Measurements from ENCODE around the gene SLC6A11. TPM values are rescaled to one million over a fixed set of nuclear protein-coding genes. Genes with fewer than 3 reads are reported as not detected.

The SLC6A11 gene
- total RNA-seq, 2 experiments from 2014 or later: not detected

DNA sequence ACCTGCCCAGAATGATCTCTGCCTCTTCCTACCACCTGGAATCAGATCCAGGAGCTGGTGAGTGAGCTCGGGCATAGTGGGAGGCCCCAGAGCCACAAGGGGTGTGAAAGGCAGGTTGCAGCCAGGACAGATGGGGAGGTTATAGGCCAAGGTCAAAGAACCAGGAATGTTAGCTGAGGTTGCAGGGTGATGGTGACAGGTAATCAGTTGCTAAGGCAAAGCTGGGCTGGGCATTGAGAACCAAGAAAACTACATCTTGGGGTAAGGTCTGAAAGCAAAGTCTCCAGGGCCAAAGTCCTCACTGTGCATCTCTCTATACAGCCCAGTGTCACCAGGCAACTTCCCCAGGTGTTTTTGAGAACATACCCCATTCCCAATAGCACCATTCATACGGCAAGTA is 38.4 kb upstream of the SLC6A11 start:
- ChIA-PET CTCF (ENCODE audit: unreplicated experiment) (no interaction called here), POLR2A (no interaction called here)
- DNase-seq (ENCODE audit: low spot score): no peak
- no peak overlapping the region for H3K4me3 ChIP-seq (ENCODE audit: low read depth, low read length, poor library complexity, severe bottlenecking)
- TF ChIP-seq EZH2phosphoT487 (IDR thresholded peaks at IDR 0.05; ENCODE audit: borderline replicate concordance, low read depth, low read length): no peak
- TF ChIP-seq, protein P1, sequence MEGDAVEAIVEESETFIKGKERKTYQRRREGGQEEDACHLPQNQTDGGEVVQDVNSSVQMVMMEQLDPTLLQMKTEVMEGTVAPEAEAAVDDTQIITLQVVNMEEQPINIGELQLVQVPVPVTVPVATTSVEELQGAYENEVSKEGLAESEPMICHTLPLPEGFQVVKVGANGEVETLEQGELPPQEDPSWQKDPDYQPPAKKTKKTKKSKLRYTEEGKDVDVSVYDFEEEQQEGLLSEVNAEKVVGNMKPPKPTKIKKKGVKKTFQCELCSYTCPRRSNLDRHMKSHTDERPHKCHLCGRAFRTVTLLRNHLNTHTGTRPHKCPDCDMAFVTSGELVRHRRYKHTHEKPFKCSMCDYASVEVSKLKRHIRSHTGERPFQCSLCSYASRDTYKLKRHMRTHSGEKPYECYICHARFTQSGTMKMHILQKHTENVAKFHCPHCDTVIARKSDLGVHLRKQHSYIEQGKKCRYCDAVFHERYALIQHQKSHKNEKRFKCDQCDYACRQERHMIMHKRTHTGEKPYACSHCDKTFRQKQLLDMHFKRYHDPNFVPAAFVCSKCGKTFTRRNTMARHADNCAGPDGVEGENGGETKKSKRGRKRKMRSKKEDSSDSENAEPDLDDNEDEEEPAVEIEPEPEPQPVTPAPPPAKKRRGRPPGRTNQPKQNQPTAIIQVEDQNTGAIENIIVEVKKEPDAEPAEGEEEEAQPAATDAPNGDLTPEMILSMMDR (conservative IDR thresholded peaks at IDR 0.05; ENCODE audit: low read length): no peak
- H3K27ac ChIP-seq (ENCODE audit: low read depth, low read length, poor library complexity, severe bottlenecking): no peak overlapping the region
- no peaks in the 10 kb centered on the region for H3K4me1 ChIP-seq (ENCODE audit: insufficient read depth, low read length, poor library complexity, severe bottlenecking)
- H3K4me2 ChIP-seq (ENCODE audit: low read length): no peak overlapping the region
- no peaks in the 10 kb centered on the region for H3K36me3 ChIP-seq (ENCODE audit: insufficient read depth, low read length)
- H3K9me2 ChIP-seq (ENCODE audit: insufficient read depth, low read length): no peaks in the 10 kb centered on the region
- H4K20me1 ChIP-seq (ENCODE audit: insufficient read depth, low read length): no peaks in the 10 kb centered on the region
- intact Hi-C loops (cut with micrococcal nuclease; ENCODE audit: unreplicated experiment): no loop called here
- no TSS peak for BruUV-seq (replicated peaks)
- H3K79me2 ChIP-seq (ENCODE audit: insufficient read depth, low read depth, low read length): no peaks in the 10 kb centered on the region
- H3K9me3 ChIP-seq (ENCODE audit: low read length): no peaks in the 10 kb centered on the region
- no peak overlapping the region for H2AFZ ChIP-seq (ENCODE audit: low read length)

- CTCF ChIA-PET (ENCODE audit: unreplicated experiment): interaction anchor here (0.6 kb wide), 1 partner anchor 16 kb away, joined by 3 read pairs; no protein-coding TSS in a partner anchor
- POLR2A ChIA-PET: no interaction called here
- no peak overlapping the region for H3K27ac ChIP-seq (ENCODE audit: low read depth, low read length, poor library complexity, severe bottlenecking)
- H3K4me2 ChIP-seq (ENCODE audit: low read length): no peak overlapping the region
- H3K36me3 ChIP-seq (ENCODE audit: insufficient read depth, low read length): no peaks in the 10 kb centered on the region
- no peaks in the 10 kb centered on the region for H3K79me2 ChIP-seq (ENCODE audit: insufficient read depth, low read depth, low read length)
- 0 out of 2 replicates have a peak, but pooled peaks cover 1% of the 10 kb centered on the region for H4K20me1 ChIP-seq (ENCODE audit: insufficient read depth, low read length)
- no peaks in the 10 kb centered on the region for H3K4me1 ChIP-seq (ENCODE audit: insufficient read depth, low read length, poor library complexity, severe bottlenecking)
- intact Hi-C loops (cut with micrococcal nuclease; ENCODE audit: unreplicated experiment): no loop called here
- no peak overlapping the region for H3K4me3 ChIP-seq (ENCODE audit: low read depth, low read length, poor library complexity, severe bottlenecking)
- no peaks in the 10 kb centered on the region for H3K9me2 ChIP-seq (ENCODE audit: insufficient read depth, low read length)
- no peaks in the 10 kb centered on the region for H3K9me3 ChIP-seq (ENCODE audit: low read length)
- TF ChIP-seq, protein P1 (conservative IDR thresholded peaks at IDR 0.05; ENCODE audit: low read length): no peak
- TF ChIP-seq EZH2phosphoT487 (IDR thresholded peaks at IDR 0.05; ENCODE audit: borderline replicate concordance, low read depth, low read length): no peak
- BruUV-seq (replicated peaks): no TSS peak
- H2AFZ ChIP-seq (ENCODE audit: low read length): no peak overlapping the region
- no peak for DNase-seq (ENCODE audit: low spot score)
These were observed 37.3 kb upstream of the SLC6A11 start for GRCh38 chr3:10778492-10779292.

DNA sequence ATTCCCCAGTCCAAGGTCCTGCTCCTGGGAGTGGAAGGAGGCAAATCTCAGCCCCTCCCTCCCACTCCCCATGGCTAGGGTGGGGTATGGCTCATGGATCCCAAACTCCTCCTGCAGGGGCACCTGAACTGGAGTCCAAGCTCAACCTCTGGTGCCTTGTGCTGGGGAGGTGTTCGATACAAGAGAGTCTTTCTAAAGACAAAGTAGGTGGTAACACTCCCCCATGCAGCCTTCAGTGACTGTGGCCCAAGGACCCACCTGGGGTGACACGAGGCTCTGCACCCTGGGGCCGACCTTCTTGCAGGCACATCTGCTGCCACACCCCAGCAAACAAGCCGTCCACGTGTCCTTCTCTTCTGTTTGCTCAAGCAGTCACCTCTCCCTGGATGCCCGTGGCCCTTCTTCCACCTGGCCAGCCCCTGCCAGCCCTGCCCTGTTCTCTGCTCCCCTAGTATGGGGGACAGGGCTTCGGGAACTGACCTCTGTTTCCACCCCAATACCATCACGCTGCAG is 36.7 kb upstream of the SLC6A11 start:
- POLR2A ChIA-PET: no interaction called here
- Histone ChIP-seq H2AFZ (ENCODE audit: low read length) (no peak overlapping the region), H3K27ac (ENCODE audit: low read depth, low read length, poor library complexity, severe bottlenecking) (no peak overlapping the region), H3K4me2 (ENCODE audit: low read length) (no peak overlapping the region), H4K20me1 (ENCODE audit: insufficient read depth, low read length) (0 out of 2 replicates have a peak, but pooled peaks cover 5% of the 10 kb centered on the region), H3K79me2 (ENCODE audit: insufficient read depth, low read depth, low read length) (no peaks in the 10 kb centered on the region), H3K36me3 (ENCODE audit: insufficient read depth, low read length) (no peaks in the 10 kb centered on the region), H3K9me2 (ENCODE audit: insufficient read depth, low read length) (no peaks in the 10 kb centered on the region), H3K4me3 (ENCODE audit: low read depth, low read length, poor library complexity, severe bottlenecking) (no peak overlapping the region), H3K4me1 (ENCODE audit: insufficient read depth, low read length, poor library complexity, severe bottlenecking) (no peaks in the 10 kb centered on the region), H3K9me3 (ENCODE audit: low read length) (no peaks in the 10 kb centered on the region)
- CTCF ChIA-PET (ENCODE audit: unreplicated experiment): no interaction called here
- intact Hi-C loops (cut with micrococcal nuclease; ENCODE audit: unreplicated experiment): no loop called here
- DNase-seq (ENCODE audit: low spot score): no peak
- no TSS peak for BruUV-seq (replicated peaks)
- no peak for TF ChIP-seq EZH2phosphoT487 (IDR thresholded peaks at IDR 0.05; ENCODE audit: borderline replicate concordance, low read depth, low read length)
- TF ChIP-seq, protein P1 (conservative IDR thresholded peaks at IDR 0.05; ENCODE audit: low read length): no peak

Data from OCI-LY7 (cell line).